Esophagus (tissue), 2 donors: ENCODE measurements around the gene SLC44A4. TPM values are rescaled to one million over a fixed set of nuclear protein-coding genes. Genes with fewer than 3 reads are reported as not detected.
"Not testable (repeated sequence)": the region's sequence is repeated elsewhere in the genome, so short reads cannot be mapped to it uniquely, and the experiment has no call there.

Experiments
- H3K27ac ChIP-seq, 2 donors: one replicate each; pipeline ENCODE4 v1.5.1; 2013; ENCODE audit warnings: low read depth in 2 of 2, mild to moderate bottlenecking in 2 of 2, inconsistent platforms in 1 of 2, low read length in 1 of 2, moderate library complexity in 1 of 2
- H3K27me3 ChIP-seq, 2 donors: one replicate each; pipeline ENCODE4 v1.6.1; 2013; ENCODE audit warnings: low read length in 2 of 2, control low read depth in 1 of 2, mild to moderate bottlenecking in 1 of 2; ENCODE audit not compliant: insufficient read depth in 2 of 2, control insufficient read depth in 1 of 2
- H3K36me3 ChIP-seq, 2 donors: one replicate each; pipeline ENCODE4 v1.6.1; 2013; ENCODE audit warnings: low read length in 1 of 2; ENCODE audit not compliant: control insufficient read depth in 2 of 2, insufficient read depth in 2 of 2
- H3K4me1 ChIP-seq, 2 donors: one replicate each; pipeline ENCODE4 v1.6.1; 2013; ENCODE audit warnings: low read length in 1 of 2; ENCODE audit not compliant: control insufficient read depth in 2 of 2, insufficient read depth in 2 of 2
- H3K4me3 ChIP-seq, 2 donors: one replicate each; pipeline ENCODE4 v1.5.1; 2013; ENCODE audit warnings: low read length in 2 of 2, mild to moderate bottlenecking in 2 of 2, low read depth in 1 of 2, moderate library complexity in 1 of 2
- H3K9me3 ChIP-seq, 2 donors: one replicate each; pipeline ENCODE4 v1.6.1; 2013; ENCODE audit warnings: mild to moderate bottlenecking in 2 of 2, low read depth in 1 of 2, low read length in 1 of 2, moderate library complexity in 1 of 2; ENCODE audit not compliant: control insufficient read depth in 2 of 2, insufficient read depth in 1 of 2
- WGBS, 2 donors: extraction: QIAGEN DNeasy Blood & Tissue Kit; methylation state at CpG; one replicate each; pipeline ENCODE4 v1.1.7; 2013; 5-methylcytosine and 5-hydroxymethylcytosine counted together
- polyA plus RNA-seq, 2 donors: library from polyadenylated mRNA; stranded (reverse); fragments of 200-250 nt; gene quantifications; one replicate each; pipeline ENCODE4 v1.2.3, GENCODE V29; 2013
- donor health status: healthy with polysubstance abuse.
- donor health status: Bipolar disorder and iron deficiency.

Gene SLC44A4
- polyA plus RNA-seq, 2 donors, result 0.19 to 0.33 TPM

- 0% methylated on average over 64 of the region's 64 CpGs for WGBS, 2 donors
- Histone ChIP-seq H3K27ac (peak within 1 kb of the TSS; percentile 85 to 90), H3K4me1 (peaks cover 0 to 8% of the 10 kb centered on the region in 2 donors), H3K27me3 (no peaks in the 10 kb centered on the region), H3K9me3 (no peaks in the 10 kb centered on the region), H3K36me3 (peaks cover 0 to 11% of the 10 kb centered on the region in 2 donors), H3K4me3 (peak within 1 kb of the TSS; percentile 78 to 81)
These were observed 16.2 kb downstream of the SLC44A4 start, which contains the start of gene NEU1 for GRCh38 chr6:31862344-31863235. NEU1 (minus strand) TSS chr6:31862821; CDS start chr6:31862776, 45 bp downstream.

- H3K4me3 ChIP-seq, result peak overlapping the region; percentile 78 to 81
- peaks cover 0 to 14% of the 10 kb centered on the region in 2 donors for H3K36me3 ChIP-seq
- H3K27me3 ChIP-seq, result no peaks in the 10 kb centered on the region
- peaks cover 0 to 8% of the 10 kb centered on the region in 2 donors for H3K4me1 ChIP-seq
- H3K9me3 ChIP-seq, result no peaks in the 10 kb centered on the region
- H3K27ac ChIP-seq, result peak overlapping the region in 1 of 2 donors; percentile 90
- WGBS, 2 donors, result 32 to 42% methylated on average over 17 of the region's 17 CpGs
These were observed 16.9 kb downstream of the SLC44A4 start for GRCh38 chr6:31861919-31862343.

- WGBS, 2 donors, result 92 to 93% methylated on average over 7 of the region's 7 CpGs
- H3K4me1 ChIP-seq, result peaks cover 0 to 8% of the 10 kb centered on the region in 2 donors
- H3K27me3 ChIP-seq, result no peaks in the 10 kb centered on the region
- H3K4me3 ChIP-seq, result no peak overlapping the region
- H3K36me3 ChIP-seq, result peaks cover 0 to 14% of the 10 kb centered on the region in 2 donors
- no peaks in the 10 kb centered on the region for H3K9me3 ChIP-seq
- no peak overlapping the region for H3K27ac ChIP-seq
These were observed 17.6 kb downstream of the SLC44A4 start for GRCh38 chr6:31861150-31861549.

- Histone ChIP-seq H3K27me3 (no peaks in the 10 kb centered on the region), H3K4me3 (no peak overlapping the region), H3K27ac (no peak overlapping the region), H3K4me1 (peaks cover 0 to 8% of the 10 kb centered on the region in 2 donors), H3K9me3 (no peaks in the 10 kb centered on the region), H3K36me3 (peaks cover 0 to 14% of the 10 kb centered on the region in 2 donors)
- 94 to 96% methylated on average over 13 of the region's 13 CpGs for WGBS, 2 donors
These were observed 18.4 kb downstream of the SLC44A4 start for GRCh38 chr6:31860349-31860748.

DNA sequence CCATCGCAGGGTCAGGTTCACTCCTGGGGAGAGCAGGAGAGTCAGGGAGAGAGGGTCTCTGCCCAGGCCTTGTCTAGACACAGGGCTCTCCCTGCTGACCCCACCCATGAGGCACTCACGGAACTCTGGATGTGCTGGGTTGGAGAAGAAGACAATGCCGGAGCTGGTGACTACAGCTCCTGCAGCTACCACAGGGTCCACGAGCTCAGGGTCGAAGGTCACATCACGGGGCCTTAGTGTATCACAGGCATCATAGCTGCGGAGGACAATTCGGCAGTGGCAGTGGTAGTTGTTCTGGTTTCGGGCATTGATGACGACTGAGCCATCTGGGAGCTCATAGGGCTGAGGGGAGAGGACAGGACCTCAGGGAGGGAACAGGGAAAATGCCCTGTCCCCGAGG is 18.9 kb downstream of the SLC44A4 start:
- no peaks in the 10 kb centered on the region for H3K27me3 ChIP-seq
- H3K27ac ChIP-seq, result no peak overlapping the region
- peaks cover 0 to 14% of the 10 kb centered on the region in 2 donors for H3K36me3 ChIP-seq
- WGBS, 2 donors, result 89 to 92% methylated on average over 11 of the region's 11 CpGs
- no peak overlapping the region for H3K4me3 ChIP-seq
- peaks cover 0 to 8% of the 10 kb centered on the region in 2 donors for H3K4me1 ChIP-seq
- H3K9me3 ChIP-seq, result no peaks in the 10 kb centered on the region

- H3K27ac ChIP-seq, result no peak overlapping the region
- H3K36me3 ChIP-seq, result peaks cover 0 to 14% of the 10 kb centered on the region in 2 donors
- H3K27me3 ChIP-seq, result no peaks in the 10 kb centered on the region
- H3K9me3 ChIP-seq, result no peaks in the 10 kb centered on the region
- H3K4me3 ChIP-seq, result no peak overlapping the region
- H3K4me1 ChIP-seq, result peaks cover 0 to 5% of the 10 kb centered on the region in 2 donors
- 95 to 97% methylated on average over 8 of the region's 8 CpGs for WGBS, 2 donors
These were observed 20.1 kb downstream of the SLC44A4 start for GRCh38 chr6:31858707-31859106.

- H3K27me3 ChIP-seq, H3K27ac ChIP-seq, H3K9me3 ChIP-seq, H3K4me3 ChIP-seq, H3K4me1 ChIP-seq: not testable (repeated sequence)
- peaks cover 0 to 14% of the 10 kb centered on the region in 2 donors for H3K36me3 ChIP-seq
- 91 to 94% methylated on average over 8 of the region's 8 CpGs for WGBS, 2 donors
These were observed 21.0 kb downstream of the SLC44A4 start for GRCh38 chr6:31857774-31858173.

- not testable (repeated sequence) for H3K27ac ChIP-seq, H3K27me3 ChIP-seq, H3K4me1 ChIP-seq, H3K9me3 ChIP-seq, H3K4me3 ChIP-seq, H3K36me3 ChIP-seq
- WGBS, 2 donors, result 90 to 91% methylated on average over 35 of the region's 35 CpGs
These were observed 26.6 kb downstream of the SLC44A4 start for GRCh38 chr6:31851980-31852718.

GRCh38 chr6:31851485-31851832 is 27.3 kb downstream of the SLC44A4 start:
- Histone ChIP-seq H3K4me3 (no peak overlapping the region), H3K27ac (no peak overlapping the region), H3K9me3 (peaks cover 0 to 2% of the 10 kb centered on the region in 2 donors), H3K36me3 (no peaks in the 10 kb centered on the region), H3K4me1 (no peaks in the 10 kb centered on the region), H3K27me3 (no peaks in the 10 kb centered on the region)
- 58 to 63% methylated on average over 2 of the region's 2 CpGs for WGBS, 2 donors
